Psoas muscle (tissue), 8 donors: ENCODE data around the gene ENPP6. TPM values are rescaled to one million over a fixed set of nuclear protein-coding genes. Genes with fewer than 3 reads are reported as not detected.

Experiments used
- ATAC-seq, 4 donors: fragments of 200-7000 bp; cut with Tn5 transposase; one replicate each; pipeline ENCODE4 v1.9.1; 2020; ENCODE audit warnings: moderate library complexity in 3 of 4, mild to moderate bottlenecking in 2 of 4
- DNase-seq, 2 donors: peaks; one replicate each; pipeline ENCODE4 v3.0.0-alpha.2; 2020
- H3K27ac ChIP-seq: fragments of 200-600 bp; one replicate; pipeline ENCODE4 v1.8.0; 2022
- H3K27me3 ChIP-seq, 3 donors: fragments of 200-600 bp in 1 of 3; one replicate each; pipeline versions ENCODE4 v1.6.1 to v1.8.0; 2013 to 2022; ENCODE audit warnings: low read length in 2 of 3, mild to moderate bottlenecking in 2 of 3, moderate library complexity in 1 of 3; ENCODE audit not compliant: insufficient read depth in 3 of 3
- H3K36me3 ChIP-seq, 2 donors: fragments of 200-600 bp in 1 of 2; one replicate each; pipeline versions ENCODE4 v1.6.1 to v1.8.0; 2013 to 2022; ENCODE audit warnings: low read depth in 1 of 2, mild to moderate bottlenecking in 1 of 2, moderate library complexity in 1 of 2; ENCODE audit not compliant: insufficient read depth in 1 of 2
- H3K4me1 ChIP-seq: fragments of 200-600 bp; one replicate; pipeline ENCODE4 v1.8.0; 2022
- H3K4me3 ChIP-seq: fragments of 200-600 bp; one replicate; pipeline ENCODE4 v1.8.0; 2022; ENCODE audit warnings: mild to moderate bottlenecking
- H3K9me3 ChIP-seq: fragments of 200-600 bp; one replicate; pipeline ENCODE4 v1.8.0; 2022
- WGBS, 3 donors: extraction: QIAGEN DNeasy Blood & Tissue Kit; methylation state at CpG; one replicate each; pipeline versions ENCODE4 v1.1.6 to v1.1.7; 2013; 5-methylcytosine and 5-hydroxymethylcytosine counted together
- intact Hi-C, 2 donors: fragments of 100-400 bp; cut with DNase I; formaldehyde crosslinking; loops; one replicate each; pipeline versions ENCODE4 v1.11.0 to v1.14.2; 2022
- polyA plus RNA-seq, 3 donors: library from polyadenylated mRNA; stranded (reverse); fragments of 200-250 nt; gene quantifications; one replicate each; pipeline ENCODE4 v1.2.3, GENCODE V29; 2013
- total RNA-seq, 4 donors: library from RNA; stranded (reverse); fragmentation: NEBNext Ultra II Directional in 2 of 4; extraction: Animal tissue kit (Norgen Biotek cat#: 25700) in 2 of 4; gene quantifications; one replicate each; pipeline versions ENCODE4 v1.2.1 to v1.2.4, GENCODE V29; 2021 to 2023
- TF ChIP-seq, protein P1 (sequence below): fragments of 200-600 bp; IDR thresholded peaks from one replicate; pipeline ENCODE4 v1.8.0; 2022; ENCODE audit warnings: antibody characterized with exemption
- donor health status: healthy with polysubstance abuse.
- donor health status: DM: no; HTN: no; CAD: no; lungs with moderate emphysema.
- donor health status: Bipolar disorder and iron deficiency.
- donor health status: healthy.
- donor health status: DM: yes; HTN: yes; CAD: no.
- donor health status: DM: no; HTN: no; CAD: no.
- donor health status: DM: no; HTN: no; CAD: no.
- donor health status: DM: yes; HTN: yes; CAD: no.

Gene ENPP6
- total and polyA plus RNA-seq, 7 donors = 0.05 to 0.79 (median 0.11) TPM; not detected in 1

DNA sequence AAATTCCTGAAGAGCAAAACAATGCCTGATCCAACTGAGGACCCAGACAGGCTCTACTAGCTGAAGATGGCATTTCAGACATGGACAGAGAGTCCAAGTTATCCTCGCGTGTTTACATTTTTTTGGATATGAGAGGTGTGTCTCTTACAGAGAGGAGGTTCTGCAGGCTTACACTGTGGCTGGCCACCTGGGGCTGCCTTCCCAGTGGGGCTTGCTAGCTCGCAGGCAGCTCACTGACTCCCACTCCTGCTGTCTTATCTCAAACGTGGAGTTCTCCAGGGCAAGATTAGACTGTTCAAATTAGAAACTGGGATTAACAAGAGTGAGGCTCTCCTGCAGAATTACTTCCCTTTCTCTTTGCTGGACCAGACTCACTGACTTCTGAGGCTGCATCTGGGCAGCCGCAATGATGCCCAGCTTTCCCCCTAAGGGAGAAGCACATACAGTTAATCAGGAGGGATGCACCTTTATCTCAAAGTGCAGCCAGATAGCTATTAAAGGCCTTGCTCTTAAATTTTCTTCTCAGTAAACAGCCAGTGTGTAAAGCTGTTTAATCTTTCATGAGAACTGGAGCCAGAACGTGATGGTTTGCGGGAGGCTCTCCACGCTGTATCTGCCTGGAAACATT is 123.0 kb downstream of the ENPP6 start:
- intact Hi-C loops = no loop called here
- no peak for ATAC-seq
- DNase-seq = no peak
- H3K27ac ChIP-seq = no peak overlapping the region
- 76 to 80% (median 77%) methylated on average over 8 of the region's 8 CpGs for WGBS, 3 donors
- no peaks in the 10 kb centered on the region for H3K4me1 ChIP-seq
- peaks cover 0 to 6% (median 0%) of the 10 kb centered on the region in 3 donors for H3K27me3 ChIP-seq
- no peak overlapping the region for H3K4me3 ChIP-seq
- TF ChIP-seq, protein P1, sequence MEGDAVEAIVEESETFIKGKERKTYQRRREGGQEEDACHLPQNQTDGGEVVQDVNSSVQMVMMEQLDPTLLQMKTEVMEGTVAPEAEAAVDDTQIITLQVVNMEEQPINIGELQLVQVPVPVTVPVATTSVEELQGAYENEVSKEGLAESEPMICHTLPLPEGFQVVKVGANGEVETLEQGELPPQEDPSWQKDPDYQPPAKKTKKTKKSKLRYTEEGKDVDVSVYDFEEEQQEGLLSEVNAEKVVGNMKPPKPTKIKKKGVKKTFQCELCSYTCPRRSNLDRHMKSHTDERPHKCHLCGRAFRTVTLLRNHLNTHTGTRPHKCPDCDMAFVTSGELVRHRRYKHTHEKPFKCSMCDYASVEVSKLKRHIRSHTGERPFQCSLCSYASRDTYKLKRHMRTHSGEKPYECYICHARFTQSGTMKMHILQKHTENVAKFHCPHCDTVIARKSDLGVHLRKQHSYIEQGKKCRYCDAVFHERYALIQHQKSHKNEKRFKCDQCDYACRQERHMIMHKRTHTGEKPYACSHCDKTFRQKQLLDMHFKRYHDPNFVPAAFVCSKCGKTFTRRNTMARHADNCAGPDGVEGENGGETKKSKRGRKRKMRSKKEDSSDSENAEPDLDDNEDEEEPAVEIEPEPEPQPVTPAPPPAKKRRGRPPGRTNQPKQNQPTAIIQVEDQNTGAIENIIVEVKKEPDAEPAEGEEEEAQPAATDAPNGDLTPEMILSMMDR = no peak
- H3K9me3 ChIP-seq = no peaks in the 10 kb centered on the region
- H3K36me3 ChIP-seq = no peaks in the 10 kb centered on the region

DNA sequence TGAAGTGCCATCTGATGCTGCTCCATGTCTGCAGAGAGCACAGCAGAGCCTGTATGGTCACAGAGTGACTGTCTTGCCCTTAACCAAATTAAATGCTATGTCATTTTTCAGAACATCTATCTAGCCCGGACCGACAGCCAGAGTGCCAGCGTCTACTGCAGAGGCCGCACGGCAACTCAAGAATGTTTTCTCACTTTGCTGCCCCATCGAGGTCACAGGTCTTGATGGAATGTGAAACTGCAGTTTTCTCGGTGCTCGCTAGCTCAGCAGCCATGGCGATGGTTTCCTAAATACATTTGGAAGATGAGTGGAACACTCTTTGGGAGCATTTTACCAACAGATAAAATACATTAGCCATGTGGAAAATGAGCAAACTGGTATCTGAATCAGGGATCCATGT is 125.7 kb downstream of the ENPP6 start:
- DNase-seq (no peak), ATAC-seq (no peak)
- TF ChIP-seq, protein P1 = no peak
- 72 to 81% (median 74%) methylated on average over 9 of the region's 9 CpGs for WGBS, 3 donors
- intact Hi-C loops = no loop called here
- Histone ChIP-seq H3K36me3 (no peaks in the 10 kb centered on the region), H3K27ac (no peak overlapping the region), H3K4me3 (no peak overlapping the region), H3K27me3 (peaks cover 0 to 2% (median 0%) of the 10 kb centered on the region in 3 donors), H3K4me1 (no peaks in the 10 kb centered on the region), H3K9me3 (peaks cover 3% of the 10 kb centered on the region)

- intact Hi-C loops = no loop called here
- no peak for DNase-seq
- Histone ChIP-seq H3K4me3 (no peak overlapping the region), H3K27me3 (no peaks in the 10 kb centered on the region), H3K4me1 (no peaks in the 10 kb centered on the region), H3K9me3 (peaks cover 3% of the 10 kb centered on the region), H3K27ac (no peak overlapping the region), H3K36me3 (no peaks in the 10 kb centered on the region)
- ATAC-seq = no peak
- TF ChIP-seq, protein P1 = no peak
- 77 to 84% (median 81%) methylated on average over 3 of the region's 3 CpGs for WGBS, 3 donors
Observed at GRCh38 chr4:184090571-184090970, 127.1 kb downstream of the ENPP6 start.

- peaks cover 3% of the 10 kb centered on the region for H3K9me3 ChIP-seq
- DNase-seq = no peak
- TF ChIP-seq, protein P1 = no peak
- H3K4me1 ChIP-seq = no peaks in the 10 kb centered on the region
- intact Hi-C loops = no loop called here
- no peaks in the 10 kb centered on the region for H3K27me3 ChIP-seq
- H3K4me3 ChIP-seq = no peak overlapping the region
- no peak overlapping the region for H3K27ac ChIP-seq
- H3K36me3 ChIP-seq = no peaks in the 10 kb centered on the region
- 60 to 62% (median 61%) methylated on average over 8 of the region's 8 CpGs for WGBS, 3 donors
- ATAC-seq = no peak
Observed at GRCh38 chr4:184080674-184081073, 137.0 kb downstream of the ENPP6 start.
